ENCODE results near the gene KRT80.

The KRT80 gene

DNA sequence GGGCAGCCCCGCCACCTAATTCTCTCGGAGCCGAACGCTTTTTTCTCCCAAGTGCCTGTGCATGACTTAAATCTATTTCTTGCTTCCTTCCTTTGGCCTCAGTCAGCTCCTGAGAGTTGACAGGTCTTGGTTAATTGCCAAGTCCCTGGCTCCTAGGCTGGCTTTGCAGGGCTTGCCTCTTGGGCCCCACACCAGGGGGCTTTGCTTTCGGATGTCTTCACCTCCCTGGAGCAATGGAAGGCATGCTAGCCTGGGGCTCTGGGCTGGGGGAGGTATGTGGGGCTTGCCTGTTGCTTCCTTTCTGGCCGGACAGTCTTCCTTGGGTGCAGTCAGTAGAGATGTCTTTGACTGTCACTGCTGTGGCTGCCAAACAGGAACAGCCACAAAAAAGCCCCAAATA lies 2.2 kb upstream of the KRT80 start:
- Histone ChIP-seq H3K4me3 (ENCODE audit: low read length in 2 of 2) (peak overlapping the region in 1 of 2 donors; percentile 29), H3K36me3 (ENCODE audit: control insufficient read depth in 2 of 2, insufficient read depth in 2 of 2, low read length in 2 of 2) (no peaks in the 10 kb centered on the region), H3K27ac (ENCODE audit: low read length) (no peak overlapping the region), H3K9me3 (ENCODE audit: control insufficient read depth in 2 of 2, low read length in 2 of 2) (no peaks in the 10 kb centered on the region), H3K9ac (ENCODE audit: low read length in 2 of 2) (no peak overlapping the region), H3K27me3 (ENCODE audit: control insufficient read depth in 1 of 2, insufficient read depth in 2 of 2, low read length in 2 of 2) (no peaks in the 10 kb centered on the region), H3K4me1 (ENCODE audit: control insufficient read depth, insufficient read depth, low read length) (peaks cover 57% of the 10 kb centered on the region)

DNA sequence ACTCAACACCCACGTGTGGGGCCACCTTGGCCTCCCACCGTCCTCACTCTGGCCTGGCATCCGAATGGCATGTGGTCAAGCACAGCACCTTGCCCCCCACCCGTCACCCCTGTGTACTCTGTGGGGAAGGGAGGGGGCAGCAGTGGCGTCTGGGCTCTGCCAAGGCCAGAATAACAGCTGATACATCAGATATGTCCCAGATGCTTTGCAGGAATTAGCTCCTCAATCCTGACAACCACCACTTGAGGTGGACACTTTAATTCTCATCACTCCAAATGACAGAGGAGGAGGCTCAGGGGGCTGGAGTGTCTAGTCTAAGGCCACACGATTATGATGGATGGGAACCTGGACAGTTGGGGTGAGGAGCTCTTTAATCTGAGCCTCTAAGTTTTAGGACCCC lies 1.7 kb upstream of the KRT80 start:
- Histone ChIP-seq H3K4me3 (ENCODE audit: low read length in 2 of 2) (peak overlapping the region in 1 of 2 donors; percentile 35), H3K4me1 (ENCODE audit: control insufficient read depth, insufficient read depth, low read length) (peaks cover 57% of the 10 kb centered on the region), H3K27me3 (ENCODE audit: control insufficient read depth in 1 of 2, insufficient read depth in 2 of 2, low read length in 2 of 2) (no peaks in the 10 kb centered on the region), H3K27ac (ENCODE audit: low read length) (no peak overlapping the region), H3K36me3 (ENCODE audit: control insufficient read depth in 2 of 2, insufficient read depth in 2 of 2, low read length in 2 of 2) (no peaks in the 10 kb centered on the region), H3K9ac (ENCODE audit: low read length in 2 of 2) (no peak overlapping the region), H3K9me3 (ENCODE audit: control insufficient read depth in 2 of 2, low read length in 2 of 2) (no peaks in the 10 kb centered on the region)

DNA sequence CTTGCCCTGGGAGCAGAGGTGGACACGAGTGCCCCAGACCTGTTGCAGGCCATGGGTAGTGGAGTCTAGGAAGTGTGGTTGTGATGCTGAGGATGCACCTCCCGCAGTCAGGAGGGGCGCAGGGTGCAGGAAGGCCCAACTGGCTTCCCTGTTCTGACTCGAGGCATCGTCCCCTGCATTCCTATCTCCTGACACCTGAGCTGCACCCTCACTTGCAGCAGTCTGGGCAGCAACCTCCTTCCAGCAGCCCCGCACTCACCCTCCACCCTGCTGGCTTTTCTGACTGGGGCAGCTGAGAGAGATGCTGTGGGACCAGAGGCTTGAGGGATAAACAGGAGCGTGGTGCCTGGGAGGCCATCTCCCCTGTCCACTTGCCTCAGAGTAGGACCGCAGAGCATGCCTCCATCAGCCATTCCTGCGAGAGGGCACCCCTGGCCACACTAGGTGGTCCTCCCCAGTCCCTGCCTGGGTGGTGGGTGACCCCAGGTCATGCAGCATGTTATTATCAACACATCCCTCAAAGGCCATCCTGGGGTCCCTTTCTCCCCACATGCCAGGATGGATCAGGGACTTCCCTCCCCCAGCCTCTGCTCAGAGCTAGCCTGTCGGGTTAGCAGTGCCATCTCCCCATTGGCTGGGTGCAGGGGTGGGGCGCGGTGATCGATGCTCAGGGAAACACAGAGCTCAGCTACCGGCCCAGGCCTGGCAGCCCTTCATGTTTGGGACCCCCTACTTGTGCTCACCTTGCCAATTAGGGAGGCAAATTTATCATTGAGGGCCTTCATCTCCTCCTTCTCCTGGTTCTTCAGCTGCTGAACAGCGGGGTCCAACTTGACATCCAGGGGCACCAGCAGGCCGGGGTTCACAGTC lies 719 bp downstream of the KRT80 start:
- Histone ChIP-seq H3K9me3 (ENCODE audit: control insufficient read depth in 2 of 2, low read length in 2 of 2) (no peaks in the 10 kb centered on the region), H3K4me1 (ENCODE audit: control insufficient read depth, insufficient read depth, low read length) (peaks cover 63% of the 10 kb centered on the region), H3K27ac (ENCODE audit: low read length) (no peak overlapping the region), H3K27me3 (ENCODE audit: control insufficient read depth in 1 of 2, insufficient read depth in 2 of 2, low read length in 2 of 2) (no peaks in the 10 kb centered on the region), H3K9ac (ENCODE audit: low read length in 2 of 2) (peak overlapping the region in 1 of 2 donors; percentile 40), H3K36me3 (ENCODE audit: control insufficient read depth in 2 of 2, insufficient read depth in 2 of 2, low read length in 2 of 2) (no peaks in the 10 kb centered on the region), H3K4me3 (ENCODE audit: low read length in 2 of 2) (no peak overlapping the region)

DNA sequence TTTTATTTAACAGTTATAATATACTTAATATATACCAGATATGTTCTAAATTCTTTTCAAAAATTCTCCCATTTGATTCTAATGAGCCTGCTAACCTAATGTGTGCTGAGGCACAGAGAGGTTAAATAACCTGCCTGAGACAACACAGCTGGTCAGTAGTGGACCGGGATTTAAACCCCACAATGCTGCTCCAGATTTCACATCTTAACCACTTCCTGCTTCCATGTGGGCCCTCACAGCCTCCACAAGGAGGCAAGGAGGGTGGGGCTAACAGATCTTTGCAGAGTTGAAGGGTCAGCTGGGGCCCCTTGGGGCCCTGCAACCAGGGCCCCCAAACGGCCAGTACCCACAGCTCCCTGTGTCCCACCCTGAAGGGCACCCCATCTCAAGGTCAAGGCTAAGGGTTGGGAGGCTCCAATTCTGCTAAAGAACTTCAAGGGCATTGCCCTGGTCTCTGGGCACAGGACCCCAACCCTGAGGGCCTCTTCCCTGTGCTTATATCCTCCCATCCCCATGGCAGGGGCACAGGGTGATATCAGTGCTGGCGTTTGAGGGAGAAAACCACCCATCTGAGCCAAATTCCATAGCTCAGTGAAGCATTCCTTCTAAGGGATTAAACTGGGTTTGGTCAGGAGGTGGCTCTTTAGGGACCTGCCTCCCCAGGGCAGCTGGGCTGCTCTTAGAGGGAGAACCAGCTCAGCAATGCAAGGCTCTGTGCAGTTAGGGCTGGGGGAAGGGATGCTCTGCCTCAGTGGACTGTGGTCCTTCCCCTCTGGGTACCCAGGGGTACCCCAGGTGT lies 2.2 kb downstream of the KRT80 start:
- Histone ChIP-seq H3K4me3 (ENCODE audit: low read length in 2 of 2) (no peak overlapping the region), H3K36me3 (ENCODE audit: control insufficient read depth in 2 of 2, insufficient read depth in 2 of 2, low read length in 2 of 2) (no peaks in the 10 kb centered on the region), H3K9ac (ENCODE audit: low read length in 2 of 2) (no peak overlapping the region), H3K4me1 (ENCODE audit: control insufficient read depth, insufficient read depth, low read length) (peaks cover 61% of the 10 kb centered on the region), H3K27me3 (ENCODE audit: control insufficient read depth in 1 of 2, insufficient read depth in 2 of 2, low read length in 2 of 2) (no peaks in the 10 kb centered on the region), H3K9me3 (ENCODE audit: control insufficient read depth in 2 of 2, low read length in 2 of 2) (no peaks in the 10 kb centered on the region), H3K27ac (ENCODE audit: low read length) (no peak overlapping the region)

DNA sequence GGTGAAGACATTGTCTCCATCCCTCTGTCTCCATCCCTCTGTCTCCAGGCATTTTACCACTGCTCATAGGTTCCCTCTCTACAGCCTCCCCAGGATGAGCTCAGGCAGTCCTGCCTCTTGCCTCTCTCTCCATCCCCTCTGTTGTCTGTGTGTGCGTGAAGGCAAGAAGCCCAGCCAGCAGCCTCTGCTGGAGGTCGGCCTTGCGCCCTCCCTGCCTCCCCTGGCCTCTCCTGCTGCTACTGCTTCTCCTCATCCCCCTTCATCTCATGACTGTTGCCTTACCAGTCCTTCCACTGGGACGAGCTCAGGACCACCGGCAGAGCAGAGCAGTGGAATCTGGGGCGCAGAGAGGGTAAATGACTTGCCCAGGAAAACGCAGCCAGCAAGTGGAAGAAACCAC lies 3.2 kb downstream of the KRT80 start:
- Histone ChIP-seq H3K27ac (ENCODE audit: low read length) (no peak overlapping the region), H3K36me3 (ENCODE audit: control insufficient read depth in 2 of 2, insufficient read depth in 2 of 2, low read length in 2 of 2) (no peaks in the 10 kb centered on the region)

DNA sequence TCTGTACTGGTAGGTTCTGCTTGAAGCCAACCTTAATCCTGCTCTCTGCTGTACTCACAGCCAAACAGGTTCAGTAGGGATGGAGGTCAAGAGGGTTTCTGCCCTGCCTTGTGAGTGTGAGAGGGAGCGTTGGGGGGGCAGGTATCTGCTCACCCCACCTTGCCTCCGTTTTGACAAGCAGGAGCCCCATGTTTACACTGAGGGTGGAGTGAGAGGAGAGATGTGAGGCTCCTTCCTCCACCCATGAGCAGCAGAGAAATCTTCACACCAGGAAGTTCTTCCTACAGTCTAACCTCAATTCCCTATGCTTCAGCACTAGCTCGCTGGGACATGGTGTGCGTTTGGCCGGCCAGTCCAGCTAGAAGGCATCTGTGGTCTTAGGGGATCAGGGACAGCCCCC lies 4.2 kb downstream of the KRT80 start:
- no peak overlapping the region for H3K27ac ChIP-seq (ENCODE audit: low read length)

More for the DNA sequence above, 3.2 kb downstream of the KRT80 start:
- Histone ChIP-seq H3K4me1 (ENCODE audit: control insufficient read depth, insufficient read depth, low read length) (peaks cover 52% of the 10 kb centered on the region), H3K9ac (ENCODE audit: low read length in 2 of 2) (no peak overlapping the region), H3K4me3 (ENCODE audit: low read length in 2 of 2) (no peak overlapping the region), H3K9me3 (ENCODE audit: control insufficient read depth in 2 of 2, low read length in 2 of 2) (no peaks in the 10 kb centered on the region), H3K27me3 (ENCODE audit: control insufficient read depth in 1 of 2, insufficient read depth in 2 of 2, low read length in 2 of 2) (no peaks in the 10 kb centered on the region)

DNA sequence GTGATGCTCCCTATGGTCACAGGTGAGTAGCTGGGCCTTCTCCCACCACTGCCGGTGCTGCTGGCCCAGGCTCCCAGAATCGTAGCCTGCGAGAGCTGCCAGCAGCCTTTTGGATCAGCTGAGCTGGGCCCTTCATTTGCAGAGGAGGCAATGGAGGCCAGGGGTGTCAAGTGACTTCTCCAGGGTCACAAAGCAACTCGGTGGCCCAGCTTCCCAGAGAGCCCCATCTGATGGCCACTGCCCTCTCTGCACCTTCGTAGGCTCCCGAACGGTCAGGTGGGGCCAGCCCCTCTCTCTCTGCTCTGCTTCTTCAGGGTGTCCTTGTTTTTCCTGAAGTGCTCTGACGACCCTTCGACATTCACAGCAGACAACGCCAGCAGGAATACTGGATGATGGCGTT lies 4.6 kb downstream of the KRT80 start:
- no peak overlapping the region for H3K27ac ChIP-seq (ENCODE audit: low read length)
- H3K4me1 ChIP-seq (ENCODE audit: control insufficient read depth, insufficient read depth, low read length) = peaks cover 47% of the 10 kb centered on the region

More for the DNA sequence above, 4.2 kb downstream of the KRT80 start:
- no peaks in the 10 kb centered on the region for H3K27me3 ChIP-seq (ENCODE audit: control insufficient read depth in 1 of 2, insufficient read depth in 2 of 2, low read length in 2 of 2)
- H3K9me3 ChIP-seq (ENCODE audit: control insufficient read depth in 2 of 2, low read length in 2 of 2) = no peaks in the 10 kb centered on the region
- no peak overlapping the region for H3K4me3 ChIP-seq (ENCODE audit: low read length in 2 of 2)
- no peak overlapping the region for H3K9ac ChIP-seq (ENCODE audit: low read length in 2 of 2)
- peaks cover 51% of the 10 kb centered on the region for H3K4me1 ChIP-seq (ENCODE audit: control insufficient read depth, insufficient read depth, low read length)
- no peaks in the 10 kb centered on the region for H3K36me3 ChIP-seq (ENCODE audit: control insufficient read depth in 2 of 2, insufficient read depth in 2 of 2, low read length in 2 of 2)

DNA sequence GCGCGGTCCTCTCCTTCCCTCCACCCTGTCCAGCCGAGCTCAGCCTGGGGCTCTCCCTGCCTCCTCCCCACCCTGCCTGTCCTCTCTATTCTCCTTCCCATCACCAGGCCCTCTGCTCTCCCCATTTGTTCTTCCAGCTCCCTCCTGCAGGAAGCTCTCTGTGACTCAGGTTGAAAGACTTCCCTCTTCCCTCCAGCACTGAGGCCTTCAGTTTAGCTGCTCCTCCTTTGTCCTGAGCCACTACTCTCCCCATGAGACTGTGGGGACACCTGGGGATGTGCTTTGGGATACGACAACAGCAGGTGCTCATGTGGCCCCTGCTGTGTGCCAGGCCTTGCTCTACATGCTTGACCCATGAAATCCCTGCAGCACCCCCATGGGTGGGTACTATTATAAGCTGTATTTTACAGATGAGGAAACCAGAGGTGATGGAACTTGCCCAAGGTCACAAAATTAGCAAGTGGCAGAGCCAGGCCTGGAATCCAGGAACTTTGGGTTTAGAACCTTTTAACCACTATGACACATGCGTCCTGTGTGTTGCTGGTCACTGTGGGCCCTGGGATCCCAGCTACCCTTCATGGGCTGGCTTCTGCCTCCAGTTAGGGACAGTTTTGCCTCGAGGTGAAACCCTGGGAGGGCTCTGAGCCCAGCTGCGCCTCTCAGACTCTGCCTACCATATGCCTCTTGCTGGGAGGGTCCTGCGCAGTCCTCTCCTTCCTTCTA lies 5.5 kb downstream of the KRT80 start:
- Histone ChIP-seq H3K27me3 (ENCODE audit: control insufficient read depth in 1 of 2, insufficient read depth in 2 of 2, low read length in 2 of 2) (no peaks in the 10 kb centered on the region), H3K9ac (ENCODE audit: low read length in 2 of 2) (no peak overlapping the region), H3K27ac (ENCODE audit: low read length) (no peak overlapping the region), H3K4me3 (ENCODE audit: low read length in 2 of 2) (no peak overlapping the region), H3K36me3 (ENCODE audit: control insufficient read depth in 2 of 2, insufficient read depth in 2 of 2, low read length in 2 of 2) (no peaks in the 10 kb centered on the region), H3K9me3 (ENCODE audit: control insufficient read depth in 2 of 2, low read length in 2 of 2) (no peaks in the 10 kb centered on the region), H3K4me1 (ENCODE audit: control insufficient read depth, insufficient read depth, low read length) (peaks cover 38% of the 10 kb centered on the region)

More for the DNA sequence above, 4.6 kb downstream of the KRT80 start:
- H3K36me3 ChIP-seq (ENCODE audit: control insufficient read depth in 2 of 2, insufficient read depth in 2 of 2, low read length in 2 of 2) = no peaks in the 10 kb centered on the region
- H3K4me3 ChIP-seq (ENCODE audit: low read length in 2 of 2) = no peak overlapping the region
- no peaks in the 10 kb centered on the region for H3K9me3 ChIP-seq (ENCODE audit: control insufficient read depth in 2 of 2, low read length in 2 of 2)
- H3K27me3 ChIP-seq (ENCODE audit: control insufficient read depth in 1 of 2, insufficient read depth in 2 of 2, low read length in 2 of 2) = no peaks in the 10 kb centered on the region
- H3K9ac ChIP-seq (ENCODE audit: low read length in 2 of 2) = no peak overlapping the region

DNA sequence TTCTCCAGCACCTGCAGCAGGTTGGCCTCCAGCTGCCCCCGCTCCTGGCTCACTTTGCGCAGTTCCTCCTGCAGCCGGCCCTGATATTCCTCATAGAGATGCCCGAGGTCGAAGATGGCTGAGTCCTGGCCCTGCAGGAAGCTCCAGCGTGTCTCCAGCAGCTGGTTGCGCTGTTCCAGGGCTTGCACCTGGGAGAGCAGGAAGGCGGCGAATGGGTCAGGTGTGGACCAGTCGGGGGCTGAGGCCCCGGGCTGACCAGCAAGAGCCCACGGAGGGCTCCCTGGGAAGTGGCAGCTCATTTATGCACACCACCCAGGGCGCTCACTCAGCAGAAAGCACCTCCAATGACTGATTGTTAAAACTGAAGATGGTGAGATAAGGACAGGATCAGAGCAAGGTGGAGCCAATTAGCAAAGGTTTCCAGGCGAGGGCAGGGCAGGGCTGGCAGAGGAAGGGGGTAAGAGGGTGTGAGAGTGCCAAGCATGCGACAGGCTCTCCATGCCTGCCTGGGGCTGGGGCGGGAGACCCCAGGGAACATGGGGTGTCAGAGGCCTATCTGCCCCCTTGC lies 6.3 kb downstream of the KRT80 start:
- H3K9me3 ChIP-seq (ENCODE audit: control insufficient read depth in 2 of 2, low read length in 2 of 2) = no peaks in the 10 kb centered on the region
- H3K9ac ChIP-seq (ENCODE audit: low read length in 2 of 2) = no peak overlapping the region
- no peak overlapping the region for H3K4me3 ChIP-seq (ENCODE audit: low read length in 2 of 2)
- H3K4me1 ChIP-seq (ENCODE audit: control insufficient read depth, insufficient read depth, low read length) = peaks cover 32% of the 10 kb centered on the region
- no peaks in the 10 kb centered on the region for H3K36me3 ChIP-seq (ENCODE audit: control insufficient read depth in 2 of 2, insufficient read depth in 2 of 2, low read length in 2 of 2)
- H3K27me3 ChIP-seq (ENCODE audit: control insufficient read depth in 1 of 2, insufficient read depth in 2 of 2, low read length in 2 of 2) = no peaks in the 10 kb centered on the region
- H3K27ac ChIP-seq (ENCODE audit: low read length) = no peak overlapping the region

DNA sequence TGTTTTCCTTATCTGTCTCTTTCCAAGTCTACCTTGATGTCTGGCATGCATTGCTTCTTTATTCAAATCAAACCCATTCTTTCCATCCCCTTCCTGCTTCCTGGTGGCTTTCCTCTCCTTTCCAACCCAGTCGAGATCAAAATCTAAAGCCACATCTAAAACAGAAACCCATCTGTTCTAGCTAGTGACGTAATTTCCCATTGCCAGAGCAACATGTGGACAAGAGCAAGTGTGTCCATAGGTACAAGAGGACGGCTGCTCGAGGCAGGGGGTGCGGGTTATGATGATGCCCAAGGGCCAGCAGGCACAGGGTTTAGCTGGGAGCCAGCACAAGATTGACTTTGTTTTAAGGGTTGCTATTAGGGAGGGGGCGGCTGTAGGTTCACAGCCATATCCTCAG lies 7.0 kb downstream of the KRT80 start:
- Histone ChIP-seq H3K9ac (ENCODE audit: low read length in 2 of 2) (no peak overlapping the region), H3K4me1 (ENCODE audit: control insufficient read depth, insufficient read depth, low read length) (peaks cover 25% of the 10 kb centered on the region), H3K27ac (ENCODE audit: low read length) (no peak overlapping the region), H3K4me3 (ENCODE audit: low read length in 2 of 2) (no peak overlapping the region), H3K27me3 (ENCODE audit: control insufficient read depth in 1 of 2, insufficient read depth in 2 of 2, low read length in 2 of 2) (no peaks in the 10 kb centered on the region), H3K36me3 (ENCODE audit: control insufficient read depth in 2 of 2, insufficient read depth in 2 of 2, low read length in 2 of 2) (no peaks in the 10 kb centered on the region), H3K9me3 (ENCODE audit: control insufficient read depth in 2 of 2, low read length in 2 of 2) (no peaks in the 10 kb centered on the region)

Measured in stomach smooth muscle (tissue), 2 donors.